SJSA1 (cell line): ENCODE measurements around the gene TMX3. TPM values are rescaled to one million over a fixed set of nuclear protein-coding genes. Genes with fewer than 3 reads are reported as not detected.

ENCODE experiments used
- total RNA-seq: library from RNA; depleted of rRNA; stranded (reverse); fragments of >200 nt; shearing (Covaris generic); gene quantifications from 2 replicates; pipeline ENCODE4 v1.2.3, GENCODE V29; 2014; rRNA removed

TMX3 gene
- total RNA-seq, 1 experiment from 2014 or later, result 118 TPM

Other genes starting within 250 kb of the TMX3 start
- 0.53 and 1.5 TPM in 2 replicates for gene CCDC102B, start 83.0 kb upstream of the TMX3 start, total RNA-seq